8988T (cell line): ENCODE results near the gene IPO13.

Experiments
- DNase-seq: peaks from one replicate; pipeline ENCODE4 v3.0.0; 2011

IPO13 gene

GRCh38 chr1:43946236-43947060 is at the start of gene IPO13:
Gene IPO13 (plus strand): TSS chr1:43946950. CDS start chr1:43947601, 651 bp downstream.
- DNase-seq = peak; percentile 94

- DNase-seq = no peak
These were observed 47.8 kb upstream of the IPO13 start for GRCh38 chr1:43898981-43899380.

GRCh38 chr1:43900386-43900785 is 46.4 kb upstream of the IPO13 start:
- DNase-seq = no peak

GRCh38 chr1:43901196-43901961 is 45.4 kb upstream of the IPO13 start:
- no peak for DNase-seq

GRCh38 chr1:43902058-43902831 is 44.5 kb upstream of the IPO13 start:
- no peak for DNase-seq

- no peak for DNase-seq
These were observed 41.8 kb upstream of the IPO13 start for GRCh38 chr1:43904660-43905551.

GRCh38 chr1:43908226-43908625 is 38.5 kb upstream of the IPO13 start:
- DNase-seq = no peak

- no peak for DNase-seq
These were observed 37.9 kb upstream of the IPO13 start for GRCh38 chr1:43908858-43909257.

GRCh38 chr1:43910343-43910742 is 36.4 kb upstream of the IPO13 start:
- DNase-seq = no peak

GRCh38 chr1:43912607-43913006 is 34.1 kb upstream of the IPO13 start:
- no peak for DNase-seq

- no peak for DNase-seq
These were observed 33.7 kb upstream of the IPO13 start for GRCh38 chr1:43913051-43913501.

GRCh38 chr1:43913666-43914360 is 32.9 kb upstream of the IPO13 start:
- no peak for DNase-seq

- no peak for DNase-seq
These were observed 31.9 kb upstream of the IPO13 start for GRCh38 chr1:43914576-43915525.

GRCh38 chr1:43919906-43920305 is 26.8 kb upstream of the IPO13 start:
- DNase-seq = no peak

- DNase-seq = no peak
These were observed 25.7 kb upstream of the IPO13 start for GRCh38 chr1:43921022-43921421.

- no peak for DNase-seq
These were observed 22.2 kb upstream of the IPO13 start for GRCh38 chr1:43924516-43924915.

- no peak for DNase-seq
These were observed 20.9 kb upstream of the IPO13 start for GRCh38 chr1:43925846-43926245.

GRCh38 chr1:43930168-43930948 is 16.4 kb upstream of the IPO13 start:
- peak; percentile 39 for DNase-seq

GRCh38 chr1:43930949-43931275 is 15.8 kb upstream of the IPO13 start:
- DNase-seq = no peak
